Peyer's patch (tissue), 4 donors: ENCODE data around the gene OR1N1. TPM values are rescaled to one million over a fixed set of nuclear protein-coding genes. Genes with fewer than 3 reads are reported as not detected.

ENCODE experiments used
- DNase-seq, 3 donors: peaks; one replicate each; pipeline ENCODE4 v3.0.0-alpha.2; 2017 to 2019
- H3K27ac ChIP-seq, 4 donors: fragments of 200-600 bp; sonication (generic); one replicate each; pipeline ENCODE4 v1.5.1; 2016 to 2019
- H3K27me3 ChIP-seq, 2 donors: fragments of 200-600 bp; sonication (generic); one replicate each; pipeline ENCODE4 v1.5.1; 2019
- H3K36me3 ChIP-seq, 3 donors: fragments of 200-600 bp; sonication (generic); one replicate each; pipeline ENCODE4 v1.5.1; 2016 to 2019
- H3K4me1 ChIP-seq, 4 donors: fragments of 200-600 bp; sonication (generic); one replicate each; pipeline ENCODE4 v1.5.1; 2016 to 2019
- H3K4me3 ChIP-seq, 4 donors: fragments of 200-600 bp; sonication (generic); 1 replicate in 3 of 4; 2 replicates in 1 of 4; pipeline ENCODE4 v1.5.1; 2016 to 2019; ENCODE audit warnings: mild to moderate bottlenecking in 1 of 4
- H3K9me3 ChIP-seq, 4 donors: fragments of 200-600 bp; sonication (generic); one replicate each; pipeline ENCODE4 v1.5.1; 2016 to 2019; ENCODE audit warnings: mild to moderate bottlenecking in 1 of 4
- CTCF ChIP-seq, 6 experiments: fragments of 450-650 bp in 4 of 6; fragments of 200-600 bp in 2 of 6; sonication (generic) in 1 of 6; IDR thresholded peaks; one replicate each; pipeline ENCODE4 v1.5.1; 2017 to 2019; ENCODE audit warnings: antibody characterized with exemption in 6 of 6, mild to moderate bottlenecking in 3 of 6, moderate library complexity in 1 of 6
- POLR2A ChIP-seq, 2 donors: fragments of 450-650 bp; IDR thresholded peaks; one replicate each; pipeline ENCODE4 v1.5.1; 2017; ENCODE audit warnings: antibody characterized with exemption in 2 of 2, mild to moderate bottlenecking in 2 of 2, moderate library complexity in 2 of 2
- total RNA-seq, 4 donors: library from RNA; depleted of rRNA; stranded (reverse); fragments of >200 nt; gene quantifications; one replicate each; pipeline ENCODE4 v1.1.0, GENCODE V29; 2016

Gene OR1N1
- total RNA-seq, 4 donors from 2014 or later, result not detected

- H3K27ac ChIP-seq, result no peak overlapping the region
- H3K36me3 ChIP-seq, result no peaks in the 10 kb centered on the region
- H3K9me3 ChIP-seq, result no peaks in the 10 kb centered on the region
- H3K4me3 ChIP-seq, result no peak overlapping the region
- no peaks in the 10 kb centered on the region for H3K4me1 ChIP-seq
- no peaks in the 10 kb centered on the region for H3K27me3 ChIP-seq
- no peak for TF ChIP-seq POLR2A (IDR thresholded peaks at IDR 0.05)
- TF ChIP-seq CTCF (IDR thresholded peaks at IDR 0.05), result no peak
- no peak for DNase-seq
Observed at GRCh38 chr9:122526602-122527001, 491 bp downstream of the OR1N1 start.

GRCh38 chr9:122519376-122519775 is 7.7 kb downstream of the OR1N1 start:
- no peaks in the 10 kb centered on the region for H3K9me3 ChIP-seq
- no peaks in the 10 kb centered on the region for H3K4me1 ChIP-seq
- H3K27ac ChIP-seq, result no peak overlapping the region
- H3K27me3 ChIP-seq, result no peaks in the 10 kb centered on the region
- no peak overlapping the region for H3K4me3 ChIP-seq
- no peaks in the 10 kb centered on the region for H3K36me3 ChIP-seq
- no peak for DNase-seq
- TF ChIP-seq POLR2A (IDR thresholded peaks at IDR 0.05) (no peak), CTCF (IDR thresholded peaks at IDR 0.05) (no peak)

- Histone ChIP-seq H3K9me3 (no peaks in the 10 kb centered on the region), H3K27me3 (no peaks in the 10 kb centered on the region), H3K4me1 (no peaks in the 10 kb centered on the region), H3K36me3 (no peaks in the 10 kb centered on the region), H3K4me3 (no peak within 1 kb of the TSS), H3K27ac (no peak within 1 kb of the TSS)
- no peak for DNase-seq
- no peak for TF ChIP-seq CTCF (IDR thresholded peaks at IDR 0.05)
- no peak for TF ChIP-seq POLR2A (IDR thresholded peaks at IDR 0.05)
Observed at GRCh38 chr9:122518841-122519240, 8.3 kb downstream of the OR1N1 start, which contains the start of gene OR1J4. Gene OR1J4, plus strand, starts transcription at chr9:122519141. Its CDS starts 0 bp downstream, at chr9:122519141.

- Histone ChIP-seq H3K9me3 (no peaks in the 10 kb centered on the region), H3K36me3 (no peaks in the 10 kb centered on the region), H3K4me1 (no peaks in the 10 kb centered on the region), H3K27me3 (no peaks in the 10 kb centered on the region), H3K27ac (no peak overlapping the region), H3K4me3 (no peak overlapping the region)
- TF ChIP-seq CTCF (IDR thresholded peaks at IDR 0.05) (no peak), POLR2A (IDR thresholded peaks at IDR 0.05) (no peak)
- DNase-seq, result no peak
Observed at GRCh38 chr9:122518226-122518625, 8.9 kb downstream of the OR1N1 start.

GRCh38 chr9:122510502-122510901 is 16.6 kb downstream of the OR1N1 start, which contains the start of gene OR1J2:
Gene OR1J2, plus strand, starts transcription at chr9:122510802. Its CDS starts 0 bp downstream, at chr9:122510802.
- Histone ChIP-seq H3K27ac (no peak within 1 kb of the TSS), H3K4me3 (no peak within 1 kb of the TSS), H3K4me1 (no peaks in the 10 kb centered on the region), H3K27me3 (no peaks in the 10 kb centered on the region), H3K9me3 (no peaks in the 10 kb centered on the region), H3K36me3 (no peaks in the 10 kb centered on the region)
- no peak for DNase-seq
- TF ChIP-seq CTCF (IDR thresholded peaks at IDR 0.05), result no peak
- no peak for TF ChIP-seq POLR2A (IDR thresholded peaks at IDR 0.05)

GRCh38 chr9:122506964-122507363 is 20.1 kb downstream of the OR1N1 start:
- Histone ChIP-seq H3K9me3 (no peaks in the 10 kb centered on the region), H3K4me3 (no peak overlapping the region), H3K27ac (no peak overlapping the region), H3K4me1 (no peaks in the 10 kb centered on the region), H3K27me3 (no peaks in the 10 kb centered on the region), H3K36me3 (no peaks in the 10 kb centered on the region)
- no peak for TF ChIP-seq POLR2A (IDR thresholded peaks at IDR 0.05)
- TF ChIP-seq CTCF (IDR thresholded peaks at IDR 0.05), result no peak
- no peak for DNase-seq
